GM18502 (cell line): ENCODE measurements around the gene NREP.

Experiments
- ATAC-seq: cut with Tn5 transposase; IDR thresholded peaks from one replicate; pipeline ENCODE4 v1.9.1; 2021; ENCODE audit warnings: mild to moderate bottlenecking; ENCODE audit not compliant: unreplicated experiment, poor library complexity

Gene NREP

GRCh38 chr5:111769541-111769940 is 12.5 kb upstream of the NREP start:
- ATAC-seq = no peak

GRCh38 chr5:111765613-111766571 is 8.9 kb upstream of the NREP start:
- ATAC-seq = no peak

GRCh38 chr5:111764019-111764418 is 7.0 kb upstream of the NREP start:
- ATAC-seq = no peak

- ATAC-seq = no peak
These were observed 5.9 kb upstream of the NREP start for GRCh38 chr5:111762895-111763294.

GRCh38 chr5:111758284-111758628 is 1.3 kb upstream of the NREP start:
- no peak for ATAC-seq

- ATAC-seq = peak; percentile 85
These were observed 625 bp upstream of the NREP start for GRCh38 chr5:111757355-111758283.

GRCh38 chr5:111755942-111756381 is 1.0 kb downstream of the NREP start:
- no peak for ATAC-seq

- ATAC-seq = no peak
These were observed 1.6 kb downstream of the NREP start for GRCh38 chr5:111755345-111755941.

- ATAC-seq = no peak
These were observed 3.0 kb downstream of the NREP start for GRCh38 chr5:111753884-111754589.

- ATAC-seq = no peak
These were observed 4.5 kb downstream of the NREP start for GRCh38 chr5:111752426-111752965.

- ATAC-seq = no peak
These were observed 7.5 kb downstream of the NREP start for GRCh38 chr5:111749303-111750026.

GRCh38 chr5:111748304-111748763 is 8.7 kb downstream of the NREP start:
- ATAC-seq = no peak

- no peak for ATAC-seq
These were observed 9.7 kb downstream of the NREP start for GRCh38 chr5:111747337-111747736.

- ATAC-seq = no peak
These were observed 10.2 kb downstream of the NREP start for GRCh38 chr5:111746791-111747190.

- no peak for ATAC-seq
These were observed 11.8 kb downstream of the NREP start for GRCh38 chr5:111745075-111745739.

GRCh38 chr5:111744455-111744854 is 12.5 kb downstream of the NREP start:
- no peak for ATAC-seq

GRCh38 chr5:111743988-111744387 is 13.0 kb downstream of the NREP start:
- ATAC-seq = no peak

GRCh38 chr5:111743512-111743911 is 13.5 kb downstream of the NREP start:
- ATAC-seq = no peak
